Keratinocyte (primary cell): Measurements from ENCODE around the gene EFHB. TPM values are rescaled to one million over a fixed set of nuclear protein-coding genes. Genes with fewer than 3 reads are reported as not detected.

Source experiments
- DNase-seq: peaks from one replicate; pipeline ENCODE4 v3.0.0-alpha.2; 2011; ENCODE audit warnings: low read depth, missing footprints, low spot score
- FAIRE-seq: peaks from 2 replicates; lab custom pipeline; 2011; peaks lifted over from hg19 to GRCh38; lab: Jason Lieb, UNC
- H2AFZ ChIP-seq: 2 replicates; pipeline ENCODE4 v1.6.0; 2012; ENCODE audit warnings: low read length, control low read depth, inconsistent platforms; ENCODE audit not compliant: control insufficient read depth
- H3K27ac ChIP-seq: 2 replicates; pipeline ENCODE4 v1.5.1; 2011; ENCODE audit warnings: low read length; ENCODE audit not compliant: control insufficient read depth, insufficient read depth
- H3K27me3 ChIP-seq: 3 replicates; pipeline ENCODE4 v1.6.0; 2011; ENCODE audit warnings: low read length; ENCODE audit not compliant: control insufficient read depth, insufficient read depth; ENCODE audit errors: extremely low read depth
- H3K36me3 ChIP-seq, 2 experiments: 2 replicates in 1 of 2; 3 replicates in 1 of 2; pipeline ENCODE4 v1.5.1; 2011; ENCODE audit warnings: low read length in 2 of 2, mild to moderate bottlenecking in 1 of 2; ENCODE audit not compliant: control insufficient read depth in 2 of 2, insufficient read depth in 2 of 2; ENCODE audit errors: extremely low read depth in 1 of 2
- H3K4me1 ChIP-seq: 3 replicates; pipeline ENCODE4 v1.5.1; 2011; ENCODE audit warnings: low read length; ENCODE audit not compliant: control insufficient read depth, insufficient read depth; ENCODE audit errors: extremely low read depth
- H3K4me2 ChIP-seq: 3 replicates; pipeline ENCODE4 v1.6.0; 2011; ENCODE audit warnings: low read depth, low read length; ENCODE audit not compliant: control insufficient read depth, insufficient read depth; ENCODE audit errors: extremely low read depth
- H3K4me3 ChIP-seq, 3 experiments: fragments of 200-600 bp in 1 of 3; sonication (generic) in 1 of 3; 2 replicates in 2 of 3; 3 replicates in 1 of 3; pipeline ENCODE4 v1.5.1; 2011 to 2016; ENCODE audit warnings: low read length in 3 of 3, mild to moderate bottlenecking in 3 of 3, control low read depth in 2 of 3, inconsistent platforms in 1 of 3, low read depth in 1 of 3, mixed read lengths in 1 of 3, mixed run types in 1 of 3, moderate library complexity in 1 of 3; ENCODE audit not compliant: control insufficient read depth in 2 of 3, insufficient read depth in 2 of 3; ENCODE audit errors: extremely low read depth in 1 of 3
- H3K79me2 ChIP-seq: 2 replicates; pipeline ENCODE4 v1.6.0; 2012; ENCODE audit warnings: low read length; ENCODE audit not compliant: control insufficient read depth, insufficient read depth
- H3K9ac ChIP-seq: 3 replicates; pipeline ENCODE4 v1.6.0; 2011; ENCODE audit warnings: low read length; ENCODE audit not compliant: control insufficient read depth, insufficient read depth; ENCODE audit errors: extremely low read depth
- H3K9me1 ChIP-seq: 3 replicates; pipeline ENCODE4 v1.6.0; 2011; ENCODE audit warnings: low read length; ENCODE audit not compliant: control insufficient read depth, insufficient read depth; ENCODE audit errors: extremely low read depth
- H3K9me3 ChIP-seq: 2 replicates; pipeline ENCODE4 v1.5.1; 2012; ENCODE audit warnings: low read depth, low read length; ENCODE audit not compliant: control insufficient read depth
- H4K20me1 ChIP-seq: 3 replicates; pipeline ENCODE4 v1.6.0; 2011; ENCODE audit warnings: low read length; ENCODE audit not compliant: control insufficient read depth, insufficient read depth; ENCODE audit errors: extremely low read depth
- CTCF ChIP-seq, 3 experiments: IDR thresholded peaks in 1 of 3; conservative IDR thresholded peaks in 1 of 3; optimal IDR thresholded peaks in 1 of 3; 2 replicates in 2 of 3; 3 replicates in 1 of 3; pipeline versions ENCODE3 to v1.5.1; 2011; ENCODE audit warnings: low read length in 3 of 3, mild to moderate bottlenecking in 3 of 3, moderate library complexity in 2 of 3, control low read depth in 1 of 3, inconsistent platforms in 1 of 3; ENCODE audit not compliant: insufficient read depth in 2 of 3; ENCODE audit errors: extremely low read depth in 1 of 3
- EZH2 ChIP-seq: IDR thresholded peaks from one replicate; pipeline ENCODE4 v1.6.1; 2012; ENCODE audit warnings: inconsistent platforms, mild to moderate bottlenecking, low read length, moderate library complexity
- dilution Hi-C: fragments of 300-500 bp; cut with MboI; formaldehyde crosslinking; loops from one replicate; pipeline ENCODE4 v1.7.0; 2020; ENCODE audit warnings: low sequenced_read_pairs; ENCODE audit not compliant: extremely low pct_ligation_motif_present
- polyA plus RNA-seq, 5 experiments: library from polyadenylated mRNA; depleted of rRNA in 3 of 5; stranded (reverse) in 3 of 5; stranded (forward) in 1 of 5; unstranded in 1 of 5; fragments of >200 nt; gene quantifications; 1 replicate in 1 of 5; 2 replicates in 3 of 5; 3 replicates in 1 of 5; pipeline versions ENCODE4 v1.2.1 to v1.2.3, GENCODE V29; 2011 to 2012; ENCODE audit warnings: missing spikeins in 2 of 5, low read depth in 1 of 5, low replicate concordance in 1 of 5

The EFHB gene
- polyA plus RNA-seq, 1 donor (not counting 4 experiments of a cell fraction or from before 2014, with no cell fraction given), result 0.26 TPM

- dilution Hi-C loops, result no loop called here
- Histone ChIP-seq H3K27me3 (no peaks in the 10 kb centered on the region), H3K27ac (peak overlapping the region; percentile 96), H3K4me1 (peaks cover 23% of the 10 kb centered on the region), H3K4me2 (peak overlapping the region; percentile 84), H2AFZ (no peak overlapping the region), H3K79me2 (peaks cover 58% of the 10 kb centered on the region), H3K9ac (peak overlapping the region; percentile 95), H3K36me3 (peaks cover 3 to 9% of the 10 kb centered on the region in 2 experiments), H4K20me1 (no peaks in the 10 kb centered on the region), H3K9me3 (no peaks in the 10 kb centered on the region), H3K4me3 (peak overlapping the region; percentile 72 to 90 (median 88)), H3K9me1 (no peaks in the 10 kb centered on the region)
- no peak for DNase-seq
- TF ChIP-seq EZH2 (no peak), CTCF (optimal IDR thresholded peaks at IDR 0.05 in 1 of 3, IDR thresholded peaks at IDR 0.05 in 1 of 3, conservative IDR thresholded peaks at IDR 0.05 in 1 of 3; ENCODE audit: extremely low read depth in 1 of 3, insufficient read depth in 2 of 3, low read length in 3 of 3) (no peak)
- no peak for FAIRE-seq
Observed at GRCh38 chr3:19948226-19948591, 14.2 kb upstream of the EFHB start.

DNA sequence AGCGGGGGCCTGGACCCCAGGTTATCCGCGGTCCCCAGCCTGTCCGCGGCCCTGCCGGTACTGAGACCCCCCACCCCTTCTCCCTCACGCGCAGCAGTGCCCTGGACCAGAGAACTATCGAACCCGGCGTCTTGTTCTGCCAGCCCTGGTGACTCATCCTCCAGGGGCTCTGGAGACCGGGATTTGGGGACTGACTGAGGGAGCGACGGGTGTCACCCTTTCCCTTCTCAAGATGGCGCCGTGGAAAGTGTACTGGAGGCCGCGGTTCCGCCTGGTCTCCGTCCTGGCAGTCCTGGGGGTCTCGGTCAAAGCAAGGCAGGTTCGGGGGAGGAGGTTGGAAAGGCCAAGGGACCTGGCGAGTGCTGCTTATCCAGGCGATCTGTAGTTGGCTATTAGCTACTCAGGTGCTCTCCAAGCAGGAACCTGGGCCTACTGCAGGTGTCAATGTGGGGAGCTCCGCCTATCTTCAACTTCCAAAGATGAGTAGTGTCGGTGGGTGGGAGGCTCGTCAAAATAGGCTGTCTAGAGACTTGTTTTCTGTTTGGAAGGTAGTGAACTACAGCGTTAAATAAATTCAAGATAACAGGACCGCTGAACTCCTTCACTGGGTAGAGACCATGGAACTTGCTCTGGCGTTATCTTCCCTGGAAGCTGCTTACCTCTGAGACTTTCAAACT lies 13.7 kb upstream of the EFHB start:
- peak; percentile 51 for FAIRE-seq
- peak overlapping the region; percentile 87 for H2AFZ ChIP-seq
- no peaks in the 10 kb centered on the region for H3K9me3 ChIP-seq
- TF ChIP-seq EZH2 (no peak), CTCF (optimal IDR thresholded peaks at IDR 0.05 in 1 of 3, IDR thresholded peaks at IDR 0.05 in 1 of 3, conservative IDR thresholded peaks at IDR 0.05 in 1 of 3; ENCODE audit: extremely low read depth in 1 of 3, insufficient read depth in 2 of 3, low read length in 3 of 3) (no peak)
- peak overlapping the region; percentile 84 for H3K4me2 ChIP-seq
- dilution Hi-C loops, result no loop called here
- peak overlapping the region; percentile 95 for H3K9ac ChIP-seq
- DNase-seq, result no peak
- H4K20me1 ChIP-seq, result no peaks in the 10 kb centered on the region
- peak overlapping the region; percentile 96 for H3K27ac ChIP-seq
- H3K9me1 ChIP-seq, result no peaks in the 10 kb centered on the region
- H3K36me3 ChIP-seq, result peaks cover 3 to 9% of the 10 kb centered on the region in 2 experiments
- peaks cover 23% of the 10 kb centered on the region for H3K4me1 ChIP-seq
- H3K27me3 ChIP-seq, result no peaks in the 10 kb centered on the region
- peaks cover 53% of the 10 kb centered on the region for H3K79me2 ChIP-seq
- peak overlapping the region; percentile 72 to 90 (median 88) for H3K4me3 ChIP-seq
